ENCODE measurements around the gene PALM3.

GRCh38 chr19:14105680-14106079, 43.8 kb upstream of the PALM3 start:
- no peak for TF ChIP-seq CTCF (IDR thresholded peaks at IDR 0.05; ENCODE audit: poor library complexity)
- TF ChIP-seq EZH2phosphoT487 (IDR thresholded peaks at IDR 0.05; ENCODE audit: low read depth, severe bottlenecking, unreplicated experiment), result no peak
- TF ChIP-seq EZH2 (IDR thresholded peaks at IDR 0.05; ENCODE audit: borderline replicate concordance), result no peak

Measured in hepatocyte (in vitro differentiated cells).